Measurements from ENCODE around the gene L3MBTL4. TPM values are rescaled to one million over a fixed set of nuclear protein-coding genes. Genes with fewer than 3 reads are reported as not detected.

L3MBTL4 gene
- total RNA-seq, 3 donors from 2014 or later, result 0.40 to 0.49 (median 0.42) TPM

GRCh38 chr18:5955861-5956260, 458.9 kb downstream of the L3MBTL4 start:
- DNase-seq (no peak), ATAC-seq (no peak)
- no peaks in the 10 kb centered on the region for H3K9me3 Mint-ChIP-seq
- H3K4me1 Mint-ChIP-seq (ENCODE audit: low read depth), result no peaks in the 10 kb centered on the region
- H3K27me3 Mint-ChIP-seq (ENCODE audit: low read depth), result no peaks in the 10 kb centered on the region
- H3K4me3 Mint-ChIP-seq, result no peak overlapping the region
- no peaks in the 10 kb centered on the region for H3K36me3 Mint-ChIP-seq (ENCODE audit: insufficient read depth)

GRCh38 chr18:5951515-5952091, 463.1 kb downstream of the L3MBTL4 start:
- ATAC-seq (no peak), DNase-seq (no peak)
- H3K4me1 Mint-ChIP-seq (ENCODE audit: low read depth), result no peaks in the 10 kb centered on the region
- no peaks in the 10 kb centered on the region for H3K27me3 Mint-ChIP-seq (ENCODE audit: low read depth)
- H3K36me3 Mint-ChIP-seq (ENCODE audit: insufficient read depth), result no peaks in the 10 kb centered on the region
- no peak overlapping the region for H3K4me3 Mint-ChIP-seq
- H3K9me3 Mint-ChIP-seq, result no peaks in the 10 kb centered on the region

DNA sequence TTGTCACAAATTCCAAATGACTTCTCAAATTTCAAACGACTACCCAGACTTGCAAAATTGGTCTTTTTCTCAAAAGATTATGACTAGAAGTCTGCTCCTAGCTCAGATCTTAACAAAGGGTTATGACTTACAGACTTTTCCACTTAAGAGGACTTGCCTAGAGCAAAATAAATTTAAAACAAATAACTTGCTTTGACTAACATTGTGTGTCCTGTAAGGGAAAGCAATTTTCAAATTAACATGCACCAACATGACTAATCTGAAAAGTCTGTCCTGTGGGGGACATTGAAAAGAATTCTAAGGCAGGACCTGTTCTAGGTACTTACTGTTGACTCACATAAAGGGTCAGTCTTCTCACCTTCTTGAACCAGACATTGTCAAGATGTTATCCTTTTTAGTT, 465.9 kb downstream of the L3MBTL4 start:
- Mint-ChIP-seq H3K9me3 (no peaks in the 10 kb centered on the region), H3K36me3 (ENCODE audit: insufficient read depth) (no peaks in the 10 kb centered on the region), H3K4me1 (ENCODE audit: low read depth) (no peaks in the 10 kb centered on the region), H3K4me3 (no peak overlapping the region), H3K27me3 (ENCODE audit: low read depth) (no peaks in the 10 kb centered on the region)
- DNase-seq, result no peak
- ATAC-seq, result no peak

DNA sequence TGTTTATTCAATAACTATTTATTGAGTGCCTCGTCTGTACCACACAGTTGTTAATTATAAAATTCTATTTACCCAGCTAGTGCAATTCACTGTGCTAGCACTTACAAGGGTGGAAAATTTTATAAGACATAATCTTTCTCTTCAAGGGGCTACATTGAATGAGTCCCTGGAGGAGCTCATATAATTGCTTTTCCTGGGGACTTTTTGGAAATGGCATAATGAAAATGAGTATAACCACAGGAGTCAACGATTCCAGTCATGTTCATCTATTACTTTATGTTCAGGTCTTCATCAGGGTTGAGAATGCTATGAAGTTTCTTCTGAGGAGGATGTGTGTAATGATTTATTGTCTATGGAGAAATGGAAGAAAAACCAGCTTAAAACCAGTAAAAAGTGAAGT, 466.5 kb downstream of the L3MBTL4 start:
- Mint-ChIP-seq H3K4me3 (no peak overlapping the region), H3K27me3 (ENCODE audit: low read depth) (no peaks in the 10 kb centered on the region), H3K4me1 (ENCODE audit: low read depth) (no peaks in the 10 kb centered on the region), H3K9me3 (no peaks in the 10 kb centered on the region), H3K36me3 (ENCODE audit: insufficient read depth) (no peaks in the 10 kb centered on the region)
- no peak for DNase-seq
- no peak for ATAC-seq

DNA sequence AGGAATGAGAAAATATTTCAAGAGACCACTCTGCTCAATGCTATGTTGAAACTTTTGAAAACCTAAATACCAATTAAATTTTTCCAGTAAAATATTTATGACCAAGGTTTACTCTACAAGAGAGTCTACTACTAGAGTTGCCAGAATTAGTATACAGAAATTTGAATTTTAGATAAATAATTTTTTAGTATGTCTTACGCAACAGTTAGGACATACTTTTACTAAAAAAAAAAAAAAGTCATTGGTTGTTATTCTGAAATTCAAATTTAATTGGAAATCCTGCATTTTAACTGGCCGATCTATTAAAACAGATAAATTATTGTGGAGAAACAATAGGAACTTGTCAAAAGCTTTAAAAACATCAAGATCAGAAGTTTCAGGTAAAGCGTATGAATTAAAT, 470.3 kb downstream of the L3MBTL4 start:
- Mint-ChIP-seq H3K27me3 (ENCODE audit: low read depth) (no peaks in the 10 kb centered on the region), H3K36me3 (ENCODE audit: insufficient read depth) (no peaks in the 10 kb centered on the region), H3K9me3 (no peaks in the 10 kb centered on the region), H3K4me3 (no peak overlapping the region), H3K4me1 (ENCODE audit: low read depth) (no peaks in the 10 kb centered on the region)
- DNase-seq (no peak), ATAC-seq (no peak)

DNA sequence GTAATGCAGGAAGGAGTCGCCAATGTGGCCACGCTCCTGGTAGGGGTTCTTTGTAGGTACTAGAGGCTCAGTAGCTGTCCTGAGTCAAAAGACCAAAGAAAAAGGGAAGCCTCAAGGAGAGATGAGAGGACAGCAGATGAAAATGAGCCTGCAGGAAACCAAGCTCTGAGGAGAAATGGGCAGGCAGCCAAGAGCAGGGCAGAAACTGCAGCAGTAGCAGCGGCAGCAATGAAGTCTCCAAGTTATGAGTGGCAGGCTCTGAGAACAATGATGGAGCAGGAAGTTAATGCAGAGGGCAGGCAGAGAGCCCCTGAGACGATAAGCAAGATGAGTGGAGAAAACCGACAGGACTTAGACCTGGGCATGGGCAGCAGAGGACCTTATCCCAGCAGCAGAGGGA, 471.2 kb downstream of the L3MBTL4 start:
- H3K27me3 Mint-ChIP-seq (ENCODE audit: low read depth), result no peaks in the 10 kb centered on the region
- no peak overlapping the region for H3K4me3 Mint-ChIP-seq
- H3K36me3 Mint-ChIP-seq (ENCODE audit: insufficient read depth), result no peaks in the 10 kb centered on the region
- no peaks in the 10 kb centered on the region for H3K9me3 Mint-ChIP-seq
- DNase-seq, result no peak
- H3K4me1 Mint-ChIP-seq (ENCODE audit: low read depth), result no peaks in the 10 kb centered on the region
- ATAC-seq, result no peak

GRCh38 chr18:5942591-5942990, 472.1 kb downstream of the L3MBTL4 start:
- H3K27me3 Mint-ChIP-seq (ENCODE audit: low read depth), result no peaks in the 10 kb centered on the region
- DNase-seq (no peak), ATAC-seq (no peak)
- H3K36me3 Mint-ChIP-seq (ENCODE audit: insufficient read depth), result no peaks in the 10 kb centered on the region
- no peak overlapping the region for H3K4me3 Mint-ChIP-seq
- H3K9me3 Mint-ChIP-seq, result no peaks in the 10 kb centered on the region
- no peaks in the 10 kb centered on the region for H3K4me1 Mint-ChIP-seq (ENCODE audit: low read depth)

DNA sequence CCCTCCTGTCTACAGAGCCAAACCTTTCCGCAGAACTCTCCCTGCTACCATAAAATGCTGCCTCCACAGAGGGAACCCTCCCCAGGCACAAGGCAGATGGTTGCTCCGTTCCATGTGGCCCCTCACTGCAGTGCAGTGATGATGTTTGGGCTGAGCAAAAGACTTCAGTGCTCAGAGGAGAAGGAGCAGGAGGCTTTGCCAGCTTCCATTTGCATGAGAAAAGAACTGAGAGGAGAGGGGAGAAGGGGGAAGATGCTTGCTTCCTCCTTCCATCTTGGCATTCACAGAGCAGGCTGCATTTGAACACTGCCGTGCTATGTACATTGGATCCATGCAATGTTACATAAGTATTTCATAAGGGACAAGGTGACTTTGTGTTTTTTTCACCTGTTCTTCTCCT, 472.8 kb downstream of the L3MBTL4 start:
- no peak overlapping the region for H3K4me3 Mint-ChIP-seq
- ATAC-seq (no peak), DNase-seq (no peak)
- H3K9me3 Mint-ChIP-seq, result no peaks in the 10 kb centered on the region
- no peaks in the 10 kb centered on the region for H3K27me3 Mint-ChIP-seq (ENCODE audit: low read depth)
- no peaks in the 10 kb centered on the region for H3K4me1 Mint-ChIP-seq (ENCODE audit: low read depth)
- no peaks in the 10 kb centered on the region for H3K36me3 Mint-ChIP-seq (ENCODE audit: insufficient read depth)

- DNase-seq (no peak), ATAC-seq (no peak)
- Mint-ChIP-seq H3K4me3 (no peak overlapping the region), H3K36me3 (ENCODE audit: insufficient read depth) (no peaks in the 10 kb centered on the region), H3K27me3 (ENCODE audit: low read depth) (no peaks in the 10 kb centered on the region), H3K4me1 (ENCODE audit: low read depth) (no peaks in the 10 kb centered on the region), H3K9me3 (no peaks in the 10 kb centered on the region)
These were observed 474.7 kb downstream of the L3MBTL4 start for GRCh38 chr18:5939801-5940667.

GRCh38 chr18:5937795-5938194, 476.9 kb downstream of the L3MBTL4 start:
- ATAC-seq (no peak), DNase-seq (no peak)
- Mint-ChIP-seq H3K9me3 (no peaks in the 10 kb centered on the region), H3K27me3 (ENCODE audit: low read depth) (no peaks in the 10 kb centered on the region), H3K36me3 (ENCODE audit: insufficient read depth) (no peaks in the 10 kb centered on the region), H3K4me1 (ENCODE audit: low read depth) (no peaks in the 10 kb centered on the region), H3K4me3 (no peak overlapping the region)

DNA sequence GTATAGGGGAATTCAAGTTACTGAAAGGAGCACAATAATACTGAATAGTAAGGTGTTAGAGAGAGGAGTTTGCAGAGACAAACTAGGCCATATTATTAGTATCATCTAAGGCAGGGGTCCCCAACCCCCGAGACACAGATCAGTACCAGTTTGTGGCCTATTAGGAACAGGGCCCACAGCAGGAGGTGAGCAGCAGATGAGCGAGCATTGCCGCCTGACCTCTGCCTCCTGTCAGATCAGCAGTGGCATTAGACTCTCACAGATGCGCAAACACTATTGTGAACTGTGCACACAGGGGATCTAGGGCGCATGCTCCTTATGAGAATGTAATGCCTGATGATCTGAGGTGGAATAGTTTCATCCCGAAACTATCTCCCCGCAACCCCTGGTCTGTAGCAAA, 477.6 kb downstream of the L3MBTL4 start:
- ATAC-seq, result no peak
- Mint-ChIP-seq H3K36me3 (ENCODE audit: insufficient read depth) (no peaks in the 10 kb centered on the region), H3K27me3 (ENCODE audit: low read depth) (no peaks in the 10 kb centered on the region), H3K4me3 (no peak overlapping the region), H3K9me3 (no peaks in the 10 kb centered on the region), H3K4me1 (ENCODE audit: low read depth) (no peaks in the 10 kb centered on the region)
- DNase-seq, result no peak

- no peaks in the 10 kb centered on the region for H3K4me1 Mint-ChIP-seq (ENCODE audit: low read depth)
- H3K36me3 Mint-ChIP-seq (ENCODE audit: insufficient read depth), result no peaks in the 10 kb centered on the region
- DNase-seq (no peak), ATAC-seq (no peak)
- peaks cover 13% of the 10 kb centered on the region for H3K9me3 Mint-ChIP-seq
- H3K4me3 Mint-ChIP-seq, result no peak overlapping the region
- no peaks in the 10 kb centered on the region for H3K27me3 Mint-ChIP-seq (ENCODE audit: low read depth)
These were observed 483.9 kb downstream of the L3MBTL4 start for GRCh38 chr18:5930789-5931188.

DNA sequence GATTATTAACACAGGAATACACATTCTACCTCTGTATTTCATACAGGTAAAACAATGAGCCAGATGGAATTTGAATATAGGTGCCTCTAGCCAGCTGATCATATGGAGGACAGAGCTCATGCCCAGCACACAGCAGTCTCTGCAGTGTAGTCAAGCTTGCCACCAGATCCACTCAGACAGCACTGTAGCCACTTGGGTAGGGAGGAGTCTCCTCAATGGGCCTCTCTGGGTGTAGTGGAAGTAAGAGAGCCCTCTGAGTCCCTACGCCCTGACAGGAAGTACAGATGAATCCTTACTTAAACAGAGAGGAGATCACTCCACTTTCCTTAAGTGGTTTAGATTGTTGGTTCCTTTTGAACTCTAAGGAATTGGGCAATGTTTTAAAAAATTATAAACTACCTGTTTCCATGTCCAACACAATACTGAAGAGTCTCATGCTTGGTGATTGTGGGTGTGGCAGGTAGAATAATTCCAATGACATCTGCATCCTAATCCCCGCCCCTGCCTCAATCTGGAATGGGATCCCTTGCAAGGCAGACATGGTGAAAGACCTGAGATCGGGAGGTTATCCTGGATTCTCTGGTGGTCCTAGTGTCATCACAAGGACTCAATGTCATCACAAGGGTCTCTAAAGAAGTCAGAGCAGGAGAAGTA, 496.4 kb downstream of the L3MBTL4 start:
- H3K27me3 Mint-ChIP-seq (ENCODE audit: low read depth), result peaks cover 1% of the 10 kb centered on the region
- no peaks in the 10 kb centered on the region for H3K4me1 Mint-ChIP-seq (ENCODE audit: low read depth)
- no peak for DNase-seq
- H3K9me3 Mint-ChIP-seq, result no peaks in the 10 kb centered on the region
- H3K4me3 Mint-ChIP-seq, result no peak overlapping the region
- no peak for ATAC-seq
- H3K36me3 Mint-ChIP-seq (ENCODE audit: insufficient read depth), result no peaks in the 10 kb centered on the region

DNA sequence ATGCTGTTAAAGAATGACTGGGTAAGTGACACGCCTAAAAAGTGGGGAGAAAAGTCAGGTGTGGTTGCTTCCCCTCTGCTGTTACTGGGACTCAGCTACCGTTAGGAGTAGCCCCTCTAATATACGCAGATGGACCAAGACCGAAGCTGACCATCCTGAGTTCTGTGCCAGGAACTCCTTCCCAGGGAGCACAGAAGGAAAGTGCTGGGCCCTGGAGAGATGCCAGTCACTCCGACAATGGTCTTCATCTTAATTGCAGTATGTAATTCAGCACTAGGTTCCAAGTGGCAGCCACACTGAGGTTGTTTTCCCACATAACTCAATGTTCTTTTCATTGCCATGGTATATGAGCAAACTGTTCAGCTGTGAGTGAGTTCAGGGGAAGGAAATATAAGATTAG, 499.8 kb downstream of the L3MBTL4 start:
- H3K4me1 Mint-ChIP-seq (ENCODE audit: low read depth), result no peaks in the 10 kb centered on the region
- no peak for ATAC-seq
- H3K27me3 Mint-ChIP-seq (ENCODE audit: low read depth), result no peaks in the 10 kb centered on the region
- no peak overlapping the region for H3K4me3 Mint-ChIP-seq
- no peaks in the 10 kb centered on the region for H3K9me3 Mint-ChIP-seq
- DNase-seq, result no peak
- no peaks in the 10 kb centered on the region for H3K36me3 Mint-ChIP-seq (ENCODE audit: insufficient read depth)

- Mint-ChIP-seq H3K4me1 (ENCODE audit: low read depth) (no peaks in the 10 kb centered on the region), H3K9me3 (no peaks in the 10 kb centered on the region), H3K36me3 (ENCODE audit: insufficient read depth) (no peaks in the 10 kb centered on the region), H3K4me3 (no peak overlapping the region), H3K27me3 (ENCODE audit: low read depth) (no peaks in the 10 kb centered on the region)
- DNase-seq (no peak), ATAC-seq (no peak)
These were observed 500.7 kb downstream of the L3MBTL4 start for GRCh38 chr18:5914016-5914415.
